Non-pigmented ciliary epithelial cell (primary cell): ENCODE measurements around the gene USB1.

Source experiments
- DNase-seq: peaks from one replicate; pipeline ENCODE4 v3.0.0-alpha.2; 2010; ENCODE audit warnings: low read depth

The USB1 gene

GRCh38 chr16:58049232-58050185 lies 48.3 kb downstream of the USB1 start:
- no peak for DNase-seq

- DNase-seq = no peak
These were observed 50.1 kb downstream of the USB1 start for GRCh38 chr16:58051296-58051695.

- DNase-seq = no peak
These were observed 50.8 kb downstream of the USB1 start for GRCh38 chr16:58051821-58052603.

- no peak for DNase-seq
These were observed 52.4 kb downstream of the USB1 start for GRCh38 chr16:58053682-58054005.

GRCh38 chr16:58054289-58054688 lies 53.1 kb downstream of the USB1 start:
- DNase-seq = no peak

GRCh38 chr16:58056580-58056979 lies 55.4 kb downstream of the USB1 start:
- DNase-seq = no peak

- DNase-seq = no peak
These were observed 55.9 kb downstream of the USB1 start for GRCh38 chr16:58057121-58057520.

- no peak for DNase-seq
These were observed 56.6 kb downstream of the USB1 start for GRCh38 chr16:58057784-58058183.

- no peak for DNase-seq
These were observed 61.6 kb downstream of the USB1 start for GRCh38 chr16:58062821-58063220.

GRCh38 chr16:58063377-58064076 lies 62.3 kb downstream of the USB1 start:
- DNase-seq = no peak

GRCh38 chr16:58070585-58070984 lies 69.4 kb downstream of the USB1 start:
- DNase-seq = no peak
